GM23338 (cell line): Measurements from ENCODE around the gene MKRN2OS.

Experiments
- CREB1 ChIP-seq: fragments of 250-450 bp; sonication (Bioruptor Pico); IDR thresholded peaks from 2 replicates; pipeline ENCODE4 v1.5.0; 2020; ENCODE audit warnings: low read depth, mild to moderate bottlenecking, moderate library complexity
- CTCF ChIP-seq, 2 experiments: fragments of 200-600 bp in 1 of 2; sonication (generic) in 1 of 2; conservative IDR thresholded peaks; 2 replicates each; pipeline versions ENCODE4 v1.5.1 to v1.6.1; 2016 to 2017; ENCODE audit warnings: antibody characterized with exemption in 2 of 2, low read depth in 2 of 2, mild to moderate bottlenecking in 2 of 2, moderate library complexity in 1 of 2
- ETS1 ChIP-seq: IDR thresholded peaks from 2 replicates; pipeline ENCODE4 v1.6.1; 2016; ENCODE audit warnings: antibody characterized with exemption
- EZH2 ChIP-seq: fragments of 200-600 bp; sonication (generic); IDR thresholded peaks from one replicate; pipeline ENCODE4 v1.8.0; 2017; ENCODE audit warnings: antibody characterized with exemption, mild to moderate bottlenecking, low read depth; ENCODE audit not compliant: unreplicated experiment
- EZH2phosphoT487 ChIP-seq: fragments of 200-600 bp; sonication (generic); IDR thresholded peaks from one replicate; pipeline ENCODE4 v1.8.1; 2018; ENCODE audit warnings: antibody characterized with exemption; ENCODE audit not compliant: unreplicated experiment
- JUNB ChIP-seq: IDR thresholded peaks from one replicate; pipeline ENCODE4 v1.6.1; 2016; ENCODE audit warnings: antibody characterized with exemption; ENCODE audit not compliant: unreplicated experiment
- NANOG ChIP-seq: IDR thresholded peaks from 2 replicates; pipeline ENCODE4 v1.6.1; 2016; ENCODE audit warnings: antibody characterized with exemption, borderline replicate concordance
- POLR2AphosphoS5 ChIP-seq: IDR thresholded peaks from 2 replicates; pipeline ENCODE4 v1.6.1; 2016; ENCODE audit warnings: antibody characterized with exemption, low read depth
- REST ChIP-seq: IDR thresholded peaks from one replicate; pipeline ENCODE4 v1.6.1; 2018; ENCODE audit warnings: antibody characterized with exemption; ENCODE audit not compliant: unreplicated experiment
- STAT1 ChIP-seq: IDR thresholded peaks from one replicate; pipeline ENCODE4 v1.6.1; 2016; ENCODE audit warnings: antibody characterized with exemption; ENCODE audit not compliant: unreplicated experiment
- ZNF114 ChIP-seq: fragments of 250-450 bp; sonication (Bioruptor Pico); IDR thresholded peaks from 2 replicates; pipeline ENCODE4 v1.5.0; 2020; ENCODE audit warnings: mild to moderate bottlenecking, moderate library complexity
- ZNF462 ChIP-seq: fragments of 250-450 bp; sonication (Bioruptor Pico); IDR thresholded peaks from 2 replicates; pipeline ENCODE4 v1.5.0; 2020; ENCODE audit warnings: mild to moderate bottlenecking, moderate library complexity

- TF ChIP-seq CTCF (conservative IDR thresholded peaks at IDR 0.05; ENCODE audit: low read depth in 2 of 2) (no peak), EZH2 (no peak), ZNF114 (CRISPR knock-in tag) (no peak), ETS1 (no peak), EZH2phosphoT487 (no peak), REST (no peak), JUNB (no peak), POLR2AphosphoS5 (no peak), CREB1 (CRISPR knock-in tag) (no peak), ZNF462 (CRISPR knock-in tag) (no peak), STAT1 (no peak), NANOG (no peak)
Measured at GRCh38 chr3:12557473-12558100, 12.3 kb upstream of the MKRN2OS start.
